Trophoblast cell (in vitro differentiated cells and primary cell): ENCODE data around the gene PACSIN2.

Source experiments
- DNase-seq, 2 donors: peaks; one replicate each; pipeline ENCODE4 v3.0.0-alpha.2; 2016
- H2AFZ ChIP-seq: 2 replicates; pipeline ENCODE4 v1.6.1; 2013; ENCODE audit warnings: low read length, moderate library complexity, mild to moderate bottlenecking; ENCODE audit not compliant: insufficient read depth, poor library complexity
- H2AK5ac ChIP-seq: 2 replicates; pipeline ENCODE4 v1.6.1; 2013; ENCODE audit warnings: mild to moderate bottlenecking, low read length
- H2BK120ac ChIP-seq: 2 replicates; pipeline ENCODE4 v1.6.1; 2013; ENCODE audit warnings: low read length, mild to moderate bottlenecking, moderate library complexity; ENCODE audit not compliant: insufficient read depth, poor library complexity
- H2BK12ac ChIP-seq: 2 replicates; pipeline ENCODE4 v1.6.1; 2013; ENCODE audit warnings: mild to moderate bottlenecking, low read length, moderate library complexity
- H2BK5ac ChIP-seq: 2 replicates; pipeline ENCODE4 v1.6.1; 2013; ENCODE audit warnings: low read length, low read depth, moderate library complexity, mild to moderate bottlenecking; ENCODE audit not compliant: poor library complexity
- H3K14ac ChIP-seq: 2 replicates; pipeline ENCODE4 v1.6.1; 2013; ENCODE audit warnings: mild to moderate bottlenecking, low read length
- H3K18ac ChIP-seq: 2 replicates; pipeline ENCODE4 v1.6.1; 2013; ENCODE audit warnings: mild to moderate bottlenecking, low read length
- H3K23ac ChIP-seq: 2 replicates; pipeline ENCODE4 v1.6.1; 2013; ENCODE audit warnings: low read length
- H3K27ac ChIP-seq: 2 replicates; pipeline ENCODE4 v1.5.1; 2013; ENCODE audit warnings: low read depth, mild to moderate bottlenecking, inconsistent platforms, low read length, moderate library complexity
- H3K27me3 ChIP-seq: 2 replicates; pipeline ENCODE4 v1.6.1; 2013; ENCODE audit warnings: inconsistent platforms, mild to moderate bottlenecking, low read length, moderate library complexity; ENCODE audit not compliant: insufficient read depth
- H3K36me3 ChIP-seq, 2 experiments: 1 replicate in 1 of 2; 2 replicates in 1 of 2; pipeline ENCODE4 v1.6.1; 2013; ENCODE audit warnings: low read length in 2 of 2, mild to moderate bottlenecking in 2 of 2, moderate library complexity in 1 of 2; ENCODE audit not compliant: insufficient read depth in 2 of 2, control insufficient read depth in 1 of 2
- H3K4ac ChIP-seq: 2 replicates; pipeline ENCODE4 v1.6.1; 2013; ENCODE audit warnings: low read depth, mild to moderate bottlenecking, low read length, moderate library complexity
- H3K4me1 ChIP-seq, 2 experiments: 1 replicate in 1 of 2; 2 replicates in 1 of 2; pipeline ENCODE4 v1.6.1; 2013; ENCODE audit warnings: low read length in 2 of 2, mild to moderate bottlenecking in 2 of 2, moderate library complexity in 1 of 2; ENCODE audit not compliant: insufficient read depth in 2 of 2, control insufficient read depth in 1 of 2
- H3K4me2 ChIP-seq: 2 replicates; pipeline ENCODE4 v1.6.1; 2013; ENCODE audit warnings: inconsistent platforms, mild to moderate bottlenecking, low read length, moderate library complexity
- H3K4me3 ChIP-seq: 2 replicates; pipeline ENCODE4 v1.5.1; 2013; ENCODE audit warnings: mild to moderate bottlenecking, low read depth, low read length, inconsistent platforms
- H3K79me1 ChIP-seq: one replicate; pipeline ENCODE4 v1.6.1; 2013; ENCODE audit warnings: low read length
- H3K79me2 ChIP-seq: 2 replicates; pipeline ENCODE4 v1.6.1; 2013; ENCODE audit warnings: low read length, mild to moderate bottlenecking; ENCODE audit not compliant: control insufficient read depth, insufficient read depth, poor library complexity
- H3K9ac ChIP-seq: 2 replicates; pipeline ENCODE4 v1.6.1; 2013; ENCODE audit warnings: mild to moderate bottlenecking, low read length
- H3K9me3 ChIP-seq: 2 replicates; pipeline ENCODE4 v1.6.1; 2013; ENCODE audit warnings: low read depth, mild to moderate bottlenecking, control low read depth, inconsistent platforms, low read length; ENCODE audit not compliant: insufficient read depth
- H4K12ac ChIP-seq: 2 replicates; pipeline ENCODE4 v1.6.1; 2013; ENCODE audit warnings: low read depth, mild to moderate bottlenecking, low read length, moderate library complexity
- H4K8ac ChIP-seq: 2 replicates; pipeline ENCODE4 v1.6.1; 2013; ENCODE audit warnings: low read depth, mild to moderate bottlenecking, low read length, moderate library complexity
- H4K91ac ChIP-seq: one replicate; pipeline ENCODE4 v1.6.1; 2013; ENCODE audit warnings: low read depth, mild to moderate bottlenecking, low read length, moderate library complexity
- WGBS: extraction: QIAGEN DNeasy Blood & Tissue Kit; methylation state at CpG from one replicate; pipeline ENCODE4 v1.1.7; 2013; ENCODE audit warnings: missing lambda C conversion rate; ENCODE audit not compliant: insufficient read length, insufficient coverage; ENCODE audit errors: extremely low coverage; 5-methylcytosine and 5-hydroxymethylcytosine counted together

The PACSIN2 gene

DNA sequence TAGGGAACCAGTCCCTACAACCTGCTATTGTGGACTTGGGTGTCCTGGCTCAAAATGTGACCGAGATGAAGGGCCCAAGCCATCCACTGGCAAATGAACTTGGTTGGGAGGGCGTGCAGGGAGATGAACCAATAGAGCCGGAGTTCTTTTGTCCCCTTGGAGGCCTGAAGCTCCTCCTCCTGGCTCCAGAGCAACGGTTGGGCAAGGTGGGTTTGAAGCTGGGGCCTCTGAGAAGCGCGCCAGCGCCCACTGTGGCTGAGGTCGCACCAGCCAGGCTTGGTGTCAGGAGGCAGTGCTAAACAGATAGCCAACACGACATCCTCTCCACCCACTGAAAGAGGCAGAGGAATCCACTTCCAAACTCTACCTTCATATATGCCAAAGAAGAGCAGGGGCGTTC is 36.0 kb upstream of the PACSIN2 start:
- H2BK120ac ChIP-seq, result no peak overlapping the region
- no peak overlapping the region for H2AFZ ChIP-seq
- peak overlapping the region; percentile 34 for H3K4me3 ChIP-seq
- no peaks in the 10 kb centered on the region for H3K79me1 ChIP-seq
- no peak overlapping the region for H2BK5ac ChIP-seq
- no peaks in the 10 kb centered on the region for H3K79me2 ChIP-seq
- H3K4ac ChIP-seq, result no peak overlapping the region
- H3K4me1 ChIP-seq, result peaks cover 0 to 3% of the 10 kb centered on the region in 2 experiments
- H4K12ac ChIP-seq, result no peak overlapping the region
- H4K8ac ChIP-seq, result no peak overlapping the region
- DNase-seq, result no peak
- H3K27ac ChIP-seq, result no peak overlapping the region
- H3K14ac ChIP-seq, result no peak overlapping the region
- H3K9ac ChIP-seq, result no peak overlapping the region
- WGBS, result no CpG with 5 or more reads among the region's 10 CpGs
- no peaks in the 10 kb centered on the region for H3K27me3 ChIP-seq
- H4K91ac ChIP-seq, result no peak overlapping the region
- no peak overlapping the region for H2BK12ac ChIP-seq
- H3K23ac ChIP-seq, result no peak overlapping the region
- H3K18ac ChIP-seq, result no peak overlapping the region
- no peak overlapping the region for H2AK5ac ChIP-seq
- H3K9me3 ChIP-seq, result peaks cover 2% of the 10 kb centered on the region
- H3K4me2 ChIP-seq, result no peak overlapping the region
- H3K36me3 ChIP-seq, result peaks cover 2 to 4% of the 10 kb centered on the region in 2 experiments

DNA sequence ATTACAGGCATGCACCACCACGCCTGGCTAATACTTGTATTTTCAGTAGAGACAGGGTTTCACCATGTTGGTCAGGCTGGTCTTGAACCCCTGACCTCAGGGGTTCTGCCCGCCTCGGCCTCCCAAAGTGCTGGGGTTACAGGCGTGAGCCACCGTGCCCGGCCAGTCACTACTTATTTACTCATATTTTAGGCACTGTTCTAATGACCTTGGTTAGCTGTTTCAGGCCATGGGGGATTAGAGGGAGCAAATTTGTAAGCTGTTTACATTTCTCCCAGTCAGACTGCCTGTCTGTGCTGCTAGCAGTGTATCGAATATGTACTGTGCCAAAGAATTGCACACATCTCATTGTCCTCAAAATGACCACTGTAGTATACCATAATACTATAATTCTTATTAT is 32.7 kb upstream of the PACSIN2 start:
- H3K4ac ChIP-seq, result no peak overlapping the region
- whole genome bisulfite sequencing, result no CpG with 5 or more reads among the region's 7 CpGs
- H2AK5ac ChIP-seq, result no peak overlapping the region
- H2BK5ac ChIP-seq, result no peak overlapping the region
- H3K23ac ChIP-seq, result no peak overlapping the region
- H3K14ac ChIP-seq, result no peak overlapping the region
- H3K27ac ChIP-seq, result no peak overlapping the region
- no peak overlapping the region for H4K91ac ChIP-seq
- no peak overlapping the region for H2BK120ac ChIP-seq
- H4K12ac ChIP-seq, result no peak overlapping the region
- H3K9me3 ChIP-seq, result peaks cover 4% of the 10 kb centered on the region
- no peak overlapping the region for H3K18ac ChIP-seq
- no peak overlapping the region for H3K4me2 ChIP-seq
- peaks cover 0 to 3% of the 10 kb centered on the region in 2 experiments for H3K4me1 ChIP-seq
- no peaks in the 10 kb centered on the region for H3K27me3 ChIP-seq
- H2AFZ ChIP-seq, result no peak overlapping the region
- no peak for DNase-seq
- H3K36me3 ChIP-seq, result peaks cover 2 to 6% of the 10 kb centered on the region in 2 experiments
- H3K79me1 ChIP-seq, result no peaks in the 10 kb centered on the region
- no peak overlapping the region for H3K9ac ChIP-seq
- no peaks in the 10 kb centered on the region for H3K79me2 ChIP-seq
- H2BK12ac ChIP-seq, result no peak overlapping the region
- H3K4me3 ChIP-seq, result no peak overlapping the region
- no peak overlapping the region for H4K8ac ChIP-seq

DNA sequence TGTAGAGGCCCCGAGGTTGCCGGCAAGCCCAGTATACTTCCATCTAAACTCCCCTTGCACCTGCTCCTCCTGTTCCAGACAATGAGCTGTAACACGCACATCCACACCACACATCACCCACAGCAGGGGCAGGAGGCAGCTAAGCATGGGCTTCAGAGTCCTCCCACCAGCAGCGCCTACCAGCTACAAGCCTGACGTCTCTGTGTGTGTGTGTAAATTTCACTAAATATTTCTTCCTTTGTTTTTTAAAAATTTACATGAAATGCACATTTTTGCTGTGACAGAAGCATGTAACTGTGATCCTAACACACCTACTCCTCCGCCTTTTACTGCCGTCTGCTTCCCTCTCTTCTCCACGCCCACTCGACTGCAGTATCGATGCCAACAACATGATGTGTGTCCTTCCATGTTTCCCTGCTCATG is 29.4 kb upstream of the PACSIN2 start:
- H3K9me3 ChIP-seq, result peaks cover 4% of the 10 kb centered on the region
- no peak overlapping the region for H3K9ac ChIP-seq
- H3K4me2 ChIP-seq, result no peak overlapping the region
- H4K91ac ChIP-seq, result no peak overlapping the region
- H2AFZ ChIP-seq, result no peak overlapping the region
- H2AK5ac ChIP-seq, result no peak overlapping the region
- no peak overlapping the region for H4K12ac ChIP-seq
- no peaks in the 10 kb centered on the region for H3K27me3 ChIP-seq
- H3K4me3 ChIP-seq, result no peak overlapping the region
- peaks cover 2% of the 10 kb centered on the region in 2 experiments for H3K36me3 ChIP-seq
- H2BK120ac ChIP-seq, result no peak overlapping the region
- no peak overlapping the region for H2BK12ac ChIP-seq
- H3K18ac ChIP-seq, result no peak overlapping the region
- no peak overlapping the region for H3K27ac ChIP-seq
- no peak overlapping the region for H4K8ac ChIP-seq
- peaks cover 0 to 4% of the 10 kb centered on the region in 2 experiments for H3K4me1 ChIP-seq
- no peak overlapping the region for H3K4ac ChIP-seq
- no peak overlapping the region for H2BK5ac ChIP-seq
- DNase-seq, result no peak
- no peaks in the 10 kb centered on the region for H3K79me1 ChIP-seq
- no CpG with 5 or more reads among the region's 10 CpGs for WGBS
- no peaks in the 10 kb centered on the region for H3K79me2 ChIP-seq
- H3K23ac ChIP-seq, result no peak overlapping the region
- no peak overlapping the region for H3K14ac ChIP-seq

GRCh38 chr22:43042101-43042780 is 27.3 kb upstream of the PACSIN2 start:
- H3K4ac ChIP-seq, result no peak overlapping the region
- H3K27me3 ChIP-seq, result no peaks in the 10 kb centered on the region
- H2AK5ac ChIP-seq, result no peak overlapping the region
- no peak overlapping the region for H3K9ac ChIP-seq
- H3K23ac ChIP-seq, result no peak overlapping the region
- peaks cover 0 to 4% of the 10 kb centered on the region in 2 experiments for H3K4me1 ChIP-seq
- DNase-seq, result no peak
- H3K79me2 ChIP-seq, result no peaks in the 10 kb centered on the region
- H4K12ac ChIP-seq, result no peak overlapping the region
- no peak overlapping the region for H3K14ac ChIP-seq
- H3K79me1 ChIP-seq, result no peaks in the 10 kb centered on the region
- H4K8ac ChIP-seq, result no peak overlapping the region
- H3K27ac ChIP-seq, result no peak overlapping the region
- no peak overlapping the region for H4K91ac ChIP-seq
- WGBS, result no CpG with 5 or more reads among the region's 20 CpGs
- no peak overlapping the region for H2AFZ ChIP-seq
- no peak overlapping the region for H2BK5ac ChIP-seq
- H3K9me3 ChIP-seq, result peaks cover 5% of the 10 kb centered on the region
- peaks cover 2% of the 10 kb centered on the region in 2 experiments for H3K36me3 ChIP-seq
- no peak overlapping the region for H2BK120ac ChIP-seq
- no peak overlapping the region for H3K4me3 ChIP-seq
- H2BK12ac ChIP-seq, result no peak overlapping the region
- no peak overlapping the region for H3K4me2 ChIP-seq
- H3K18ac ChIP-seq, result no peak overlapping the region
